ENCODE measurements around the gene AGBL3. TPM values are rescaled to one million over a fixed set of nuclear protein-coding genes. Genes with fewer than 3 reads are reported as not detected.

The AGBL3 gene
- total and polyA plus RNA-seq, 9 of the 15 experiments (the other 6 are each of a cell fraction or from before 2014, with no cell fraction given), result 0.54 to 2.9 (median 1.7) TPM

DNA sequence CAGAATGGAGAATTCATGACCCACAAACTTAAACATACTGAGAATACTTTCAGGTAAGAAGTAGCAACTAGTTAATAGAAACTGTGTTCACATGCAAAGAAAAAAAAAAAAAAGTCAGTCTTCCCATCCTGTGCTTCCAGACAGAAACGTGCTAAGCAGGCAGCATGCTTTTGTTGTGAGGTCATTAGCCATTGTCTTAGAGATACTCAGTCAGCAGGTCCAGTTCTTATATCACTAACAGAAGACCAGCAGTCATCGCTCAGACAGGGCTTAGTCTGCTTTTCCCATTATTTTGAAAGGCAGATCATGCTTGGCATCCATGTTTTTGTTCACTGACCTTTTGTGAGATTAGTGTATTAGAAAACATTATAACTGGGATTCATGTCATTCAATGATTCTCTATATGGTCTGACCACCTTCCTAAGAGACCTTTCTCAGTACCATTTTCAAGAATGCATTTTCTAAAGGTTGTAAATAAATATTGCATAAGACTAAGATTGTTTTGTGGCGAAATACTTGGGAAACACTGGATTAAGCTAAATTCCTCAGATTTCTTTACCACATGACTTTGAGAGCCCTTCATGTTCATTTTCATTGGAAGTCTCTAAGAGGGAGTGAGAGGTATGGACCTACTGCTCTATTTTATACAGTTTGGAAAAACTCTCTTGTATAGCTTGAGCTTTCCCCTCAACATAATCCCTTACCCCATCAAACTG is 45.0 kb upstream of the AGBL3 start:
- Histone ChIP-seq H2AFZ (ENCODE audit: low read depth, low read length) (no peak overlapping the region), H3K4me3 (no peak overlapping the region), H4K20me1 (replicated peaks; ENCODE audit: control insufficient read depth, insufficient read depth, low read length) (no peaks in the 10 kb centered on the region), H3K4me1 (replicated peaks in 1 of 2; ENCODE audit: control insufficient read depth in 2 of 2, insufficient read depth in 2 of 2, low read length in 2 of 2) (no peaks in the 10 kb centered on the region), H3K36me3 (ENCODE audit: control insufficient read depth, insufficient read depth, low read length) (no peaks in the 10 kb centered on the region), H3K27me3 (ENCODE audit: control insufficient read depth in 2 of 2, insufficient read depth in 2 of 2, low read length in 2 of 2) (peaks cover 14 to 16% of the 10 kb centered on the region in 2 experiments; a peak in 4 of 5 replicates), H3K4me2 (ENCODE audit: insufficient read depth, low read length) (no peak overlapping the region), H3K27ac (ENCODE audit: extremely low read depth, low read depth, low read length) (no peak overlapping the region), H3K9me1 (ENCODE audit: control insufficient read depth, insufficient read depth, low read length) (no peaks in the 10 kb centered on the region), H3K9me3 (replicated peaks; ENCODE audit: control insufficient read depth, insufficient read depth, low read depth, low read length) (no peaks in the 10 kb centered on the region), H3K9ac (ENCODE audit: insufficient read depth in 1 of 2, low read depth in 2 of 2, low read length in 2 of 2) (no peak overlapping the region), H3K79me2 (ENCODE audit: control insufficient read depth, insufficient read depth, low read length) (no peaks in the 10 kb centered on the region)
- intact Hi-C loops (cut with micrococcal nuclease) (loop anchor here (5.0 to 10.0 kb wide), 3 partner anchors 64 to 427 kb away; no protein-coding TSS in a partner anchor), in situ Hi-C loops (cut with MboI) (loop anchor here (10.0 kb wide), 1 partner anchor 497 kb away; no protein-coding TSS in a partner anchor)
- no peak for ATAC-seq
- no peak for FAIRE-seq
- TF ChIP-seq CEBPB (tag; IDR thresholded peaks at IDR 0.05) (peak; percentile 40), ZNF212 (CRISPR knock-in tag; IDR thresholded peaks at IDR 0.05) (no peak), JUND (IDR thresholded peaks at IDR 0.05; ENCODE audit: borderline replicate concordance, low read depth, low read length) (no peak), JUND (tag; IDR thresholded peaks at IDR 0.05; ENCODE audit: borderline replicate concordance, low read depth, low read length) (peak; percentile 40; the same call in 1 of the 3 replicates)
- no peak for DNase-seq (ENCODE audit: extremely low read depth in 1 of 4, low spot score in 3 of 4)
- ChIA-PET CTCF (ENCODE audit: low intra/inter-chr PET ratio) (interaction anchor here (1.1 kb wide), 1 partner anchor 308 kb away, joined by 3 read pairs; no protein-coding TSS in a partner anchor), POLR2A (interaction anchor here (0.9 to 1.5 kb wide), 2 partner anchors 8 to 9 kb away, joined by 3 read pairs; no protein-coding TSS in a partner anchor)
- WGBS (ENCODE audit: insufficient coverage, low coverage, missing lambda C conversion rate), result 1% methylated on average over 3 of the region's 3 CpGs
- no TSS peak for BruUV-seq (replicated peaks)

DNA sequence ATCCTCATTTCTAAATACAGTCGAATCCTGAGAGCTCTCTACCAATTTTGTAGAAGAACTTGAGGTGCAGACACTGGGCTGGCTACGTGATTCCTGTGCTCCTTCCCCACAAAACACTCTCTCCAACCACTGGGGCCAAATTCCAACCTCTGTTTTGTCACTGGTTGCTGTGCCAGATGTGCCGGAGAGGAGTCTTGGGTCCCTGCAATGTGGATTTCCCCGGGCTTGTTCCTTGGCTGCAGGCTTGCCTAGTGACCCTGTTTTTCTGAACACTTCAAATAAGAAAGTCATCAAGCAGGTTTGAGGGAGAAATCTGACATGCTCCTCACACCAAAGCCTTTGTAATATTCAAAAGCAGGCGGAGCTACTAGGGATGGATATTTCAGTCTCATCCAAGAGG is 44.4 kb upstream of the AGBL3 start:
- Histone ChIP-seq H3K4me2 (ENCODE audit: insufficient read depth, low read length) (no peak overlapping the region), H3K4me3 (no peak overlapping the region), H3K4me1 (replicated peaks in 1 of 2; ENCODE audit: control insufficient read depth in 2 of 2, insufficient read depth in 2 of 2, low read length in 2 of 2) (no peaks in the 10 kb centered on the region), H2AFZ (ENCODE audit: low read depth, low read length) (no peak overlapping the region), H3K27me3 (ENCODE audit: control insufficient read depth in 2 of 2, insufficient read depth in 2 of 2, low read length in 2 of 2) (peaks cover 16 to 19% of the 10 kb centered on the region in 2 experiments; a peak in 4 of 5 replicates), H4K20me1 (replicated peaks; ENCODE audit: control insufficient read depth, insufficient read depth, low read length) (no peaks in the 10 kb centered on the region), H3K9me1 (ENCODE audit: control insufficient read depth, insufficient read depth, low read length) (no peaks in the 10 kb centered on the region), H3K27ac (ENCODE audit: extremely low read depth, low read depth, low read length) (no peak overlapping the region), H3K36me3 (ENCODE audit: control insufficient read depth, insufficient read depth, low read length) (no peaks in the 10 kb centered on the region), H3K9me3 (replicated peaks; ENCODE audit: control insufficient read depth, insufficient read depth, low read depth, low read length) (no peaks in the 10 kb centered on the region), H3K9ac (ENCODE audit: insufficient read depth in 1 of 2, low read depth in 2 of 2, low read length in 2 of 2) (no peak overlapping the region), H3K79me2 (ENCODE audit: control insufficient read depth, insufficient read depth, low read length) (no peaks in the 10 kb centered on the region)
- in situ Hi-C loops (cut with MboI), result loop anchor here (10.0 kb wide), 1 partner anchor 497 kb away; no protein-coding TSS in a partner anchor
- DNase-seq (ENCODE audit: extremely low read depth in 1 of 4, low spot score in 3 of 4) (no peak), FAIRE-seq (no peak), ATAC-seq (no peak)
- CTCF ChIA-PET (ENCODE audit: low intra/inter-chr PET ratio), result no interaction called here
- POLR2A ChIA-PET, result no interaction called here
- BruUV-seq (replicated peaks), result no TSS peak
- WGBS (ENCODE audit: insufficient coverage, low coverage, missing lambda C conversion rate), result under 1% methylated on average over 5 of the region's 5 CpGs
- intact Hi-C loops (cut with micrococcal nuclease), result loop anchor here (5.0 to 10.0 kb wide), 3 partner anchors 65 to 427 kb away; no protein-coding TSS in a partner anchor
- no peak for TF ChIP-seq SRF (CRISPR knock-in tag; IDR thresholded peaks at IDR 0.05)
- no peak for TF ChIP-seq CCAR2 (IDR thresholded peaks at IDR 0.05; ENCODE audit: low read depth, low read length)
- no peak for TF ChIP-seq PRMT5 (CRISPR knock-in tag; IDR thresholded peaks at IDR 0.05)
- no peak for TF ChIP-seq CBFA2T3 (IDR thresholded peaks at IDR 0.05)
- no peak for TF ChIP-seq XRCC3 (IDR thresholded peaks at IDR 0.05)
- no peak for TF ChIP-seq ZMIZ1 (IDR thresholded peaks at IDR 0.05; ENCODE audit: low read depth in 2 of 2, low read length in 2 of 2)
